Measurements from ENCODE around the gene DAPK2. TPM values are rescaled to one million over a fixed set of nuclear protein-coding genes. Genes with fewer than 3 reads are reported as not detected.

Gene DAPK2
- total RNA-seq, 2 donors from 2014 or later = 13.8 to 40.4 TPM

- H3K4me1 ChIP-seq (replicated peaks) = peaks cover 5% of the 10 kb centered on the region
- 85% methylated on average over 5 of the region's 5 CpGs for WGBS
- no peak overlapping the region for H3K27ac ChIP-seq
Measured at GRCh38 chr15:64017082-64017588, 29.1 kb downstream of the DAPK2 start.

GRCh38 chr15:64016257-64016656 lies 30.0 kb downstream of the DAPK2 start:
- TF ChIP-seq CTCF (IDR thresholded peaks at IDR 0.05) (no peak), POLR2A (IDR thresholded peaks at IDR 0.05) (no peak), POLR2AphosphoS5 (IDR thresholded peaks at IDR 0.05) (no peak)
- 94% methylated on average over 2 of the region's 2 CpGs for WGBS
- Histone ChIP-seq H3K27ac (no peak overlapping the region), H3K9me3 (no peaks in the 10 kb centered on the region), H3K27me3 (replicated peaks; ENCODE audit: insufficient read depth) (no peaks in the 10 kb centered on the region), H3K36me3 (no peaks in the 10 kb centered on the region), H3K4me1 (replicated peaks) (peaks cover 5% of the 10 kb centered on the region), H3K4me3 (no peak overlapping the region)
- no peak for DNase-seq (ENCODE audit: low spot score)
- intact Hi-C loops (cut with DNase I) = no loop called here

More at GRCh38 chr15:64017082-64017588, 29.1 kb downstream of the DAPK2 start:
- DNase-seq (ENCODE audit: low spot score) = no peak
- TF ChIP-seq POLR2A (IDR thresholded peaks at IDR 0.05) (no peak), POLR2AphosphoS5 (IDR thresholded peaks at IDR 0.05) (no peak), CTCF (IDR thresholded peaks at IDR 0.05) (no peak)
- Histone ChIP-seq H3K9me3 (no peaks in the 10 kb centered on the region), H3K36me3 (no peaks in the 10 kb centered on the region), H3K4me3 (no peak overlapping the region), H3K27me3 (replicated peaks; ENCODE audit: insufficient read depth) (no peaks in the 10 kb centered on the region)
- intact Hi-C loops (cut with DNase I) = no loop called here

GRCh38 chr15:64014995-64015394 lies 31.3 kb downstream of the DAPK2 start:
- Histone ChIP-seq H3K27ac (no peak overlapping the region), H3K4me1 (replicated peaks) (peaks cover 5% of the 10 kb centered on the region), H3K4me3 (no peak overlapping the region), H3K9me3 (no peaks in the 10 kb centered on the region), H3K27me3 (replicated peaks; ENCODE audit: insufficient read depth) (no peaks in the 10 kb centered on the region), H3K36me3 (no peaks in the 10 kb centered on the region)
- no peak for TF ChIP-seq POLR2AphosphoS5 (IDR thresholded peaks at IDR 0.05)
- TF ChIP-seq POLR2A (IDR thresholded peaks at IDR 0.05) = no peak
- no peak for TF ChIP-seq CTCF (IDR thresholded peaks at IDR 0.05)
- WGBS = 62% methylated on average over 5 of the region's 5 CpGs
- intact Hi-C loops (cut with DNase I) = no loop called here
- DNase-seq (ENCODE audit: low spot score) = no peak

GRCh38 chr15:64013179-64014062 lies 32.9 kb downstream of the DAPK2 start:
- H3K36me3 ChIP-seq = no peaks in the 10 kb centered on the region
- DNase-seq (ENCODE audit: low spot score) = no peak
- H3K4me3 ChIP-seq = no peak overlapping the region
- TF ChIP-seq POLR2AphosphoS5 (IDR thresholded peaks at IDR 0.05) = no peak
- no peak for TF ChIP-seq CTCF (IDR thresholded peaks at IDR 0.05)
- no peak for TF ChIP-seq POLR2A (IDR thresholded peaks at IDR 0.05)
- H3K27ac ChIP-seq = no peak overlapping the region
- peaks cover 5% of the 10 kb centered on the region for H3K4me1 ChIP-seq (replicated peaks)
- WGBS = 35% methylated on average over 3 of the region's 3 CpGs
- no peaks in the 10 kb centered on the region for H3K9me3 ChIP-seq
- H3K27me3 ChIP-seq (replicated peaks; ENCODE audit: insufficient read depth) = no peaks in the 10 kb centered on the region
- intact Hi-C loops (cut with DNase I) = no loop called here

GRCh38 chr15:64011736-64012135 lies 34.5 kb downstream of the DAPK2 start:
- intact Hi-C loops (cut with DNase I) = no loop called here
- Histone ChIP-seq H3K4me1 (replicated peaks) (no peaks in the 10 kb centered on the region), H3K27ac (no peak overlapping the region), H3K27me3 (replicated peaks; ENCODE audit: insufficient read depth) (no peaks in the 10 kb centered on the region), H3K9me3 (no peaks in the 10 kb centered on the region), H3K36me3 (no peaks in the 10 kb centered on the region), H3K4me3 (no peak overlapping the region)
- WGBS = 88% methylated on average over 1 of the region's 1 CpG
- TF ChIP-seq CTCF (IDR thresholded peaks at IDR 0.05) (no peak), POLR2A (IDR thresholded peaks at IDR 0.05) (no peak), POLR2AphosphoS5 (IDR thresholded peaks at IDR 0.05) (no peak)
- DNase-seq (ENCODE audit: low spot score) = no peak
